HG03060 (cell line): ENCODE results near the gene NPAS3.

ENCODE experiments used
- ATAC-seq: cut with Tn5 transposase; IDR thresholded peaks from one replicate; pipeline ENCODE4 v1.9.1; 2021; ENCODE audit warnings: low read depth, moderate number of reproducible peaks; ENCODE audit not compliant: unreplicated experiment

The NPAS3 gene

GRCh38 chr14:33747749-33748148 lies 809.1 kb downstream of the NPAS3 start:
- ATAC-seq, result no peak

GRCh38 chr14:33754261-33754660 lies 815.6 kb downstream of the NPAS3 start:
- no peak for ATAC-seq

- ATAC-seq, result no peak
Measured at GRCh38 chr14:33755358-33755757, 816.7 kb downstream of the NPAS3 start.

GRCh38 chr14:33756833-33757232 lies 818.2 kb downstream of the NPAS3 start:
- no peak for ATAC-seq

- ATAC-seq, result no peak
Measured at GRCh38 chr14:33758547-33758946, 819.9 kb downstream of the NPAS3 start.

- no peak for ATAC-seq
Measured at GRCh38 chr14:33762161-33762851, 823.6 kb downstream of the NPAS3 start.

- ATAC-seq, result no peak
Measured at GRCh38 chr14:33764876-33765650, 826.4 kb downstream of the NPAS3 start.

- ATAC-seq, result no peak
Measured at GRCh38 chr14:33767586-33768457, 829.1 kb downstream of the NPAS3 start.

GRCh38 chr14:33768458-33768830 lies 829.8 kb downstream of the NPAS3 start:
- ATAC-seq, result no peak

- no peak for ATAC-seq
Measured at GRCh38 chr14:33773205-33774030, 834.7 kb downstream of the NPAS3 start.

- ATAC-seq, result no peak
Measured at GRCh38 chr14:33774161-33774560, 835.5 kb downstream of the NPAS3 start.

GRCh38 chr14:33774723-33775470 lies 836.2 kb downstream of the NPAS3 start:
- ATAC-seq, result no peak

- no peak for ATAC-seq
Measured at GRCh38 chr14:33776871-33777270, 838.2 kb downstream of the NPAS3 start.

- ATAC-seq, result no peak
Measured at GRCh38 chr14:33777681-33778080, 839.0 kb downstream of the NPAS3 start.

GRCh38 chr14:33780035-33780434 lies 841.4 kb downstream of the NPAS3 start:
- ATAC-seq, result no peak

GRCh38 chr14:33781236-33781635 lies 842.6 kb downstream of the NPAS3 start:
- ATAC-seq, result no peak

GRCh38 chr14:33782923-33783322 lies 844.2 kb downstream of the NPAS3 start:
- ATAC-seq, result no peak

GRCh38 chr14:33786091-33786825 lies 847.6 kb downstream of the NPAS3 start:
- ATAC-seq, result no peak

GRCh38 chr14:33788161-33788560 lies 849.5 kb downstream of the NPAS3 start:
- no peak for ATAC-seq
